ENCODE data around the gene DIMT1. TPM values are rescaled to one million over a fixed set of nuclear protein-coding genes. Genes with fewer than 3 reads are reported as not detected.

Gene DIMT1
- total and polyA plus RNA-seq, 2 of the 8 experiments (the other 6 are each of a cell fraction or from before 2014, with no cell fraction given), result 19.3 to 42.1 TPM

- ChIA-PET POLR2A (ENCODE audit: partially characterized antibody) (no interaction called here), CTCF (ENCODE audit: partially characterized antibody) (interaction anchor here (0.5 to 1.0 kb wide), 6 partner anchors 11 to 66 kb away, joined by 3 to 5 read pairs (median 3); no protein-coding TSS in a partner anchor)
- Histone ChIP-seq H3K79me1 (ENCODE audit: low read depth, low read length) (no peaks in the 10 kb centered on the region), H2AFZ (ENCODE audit: low read length) (no peak overlapping the region), H2BK20ac (ENCODE audit: low read length) (no peak overlapping the region), H4K20me1 (replicated peaks in 1 of 2; ENCODE audit: control insufficient read depth in 1 of 2, insufficient read depth in 2 of 2, low read length in 2 of 2) (no peaks in the 10 kb centered on the region), H3K14ac (ENCODE audit: insufficient read length) (no peak overlapping the region), H2AK5ac (ENCODE audit: low read depth, low read length) (no peak overlapping the region), H2BK12ac (ENCODE audit: low read depth, low read length) (no peak overlapping the region), H2BK120ac (replicated peaks; ENCODE audit: low read depth, low read length) (no peak overlapping the region), H3K9ac (replicated peaks in 1 of 4; ENCODE audit: extremely low read depth in 1 of 4, low read depth in 3 of 4, low read length in 3 of 4) (no peak overlapping the region), H4K5ac (ENCODE audit: insufficient read length, low read depth, low read length) (no peak overlapping the region), H4K91ac (replicated peaks; ENCODE audit: insufficient read length, low read length) (no peak overlapping the region), H3K4me3 (ENCODE audit: extremely low read depth in 1 of 4, insufficient read depth in 2 of 4, low read depth in 3 of 4, low read length in 4 of 4) (no peak overlapping the region), H3K27me3 (replicated peaks in 1 of 4; ENCODE audit: control insufficient read depth in 3 of 4, extremely low read depth in 1 of 4, insufficient read depth in 3 of 4, low read length in 3 of 4) (no peaks in the 10 kb centered on the region), H3K9me3 (ENCODE audit: insufficient read depth in 2 of 2, low read depth in 1 of 2, low read length in 1 of 2) (no peaks in the 10 kb centered on the region), H3K27ac (ENCODE audit: low read depth, low read length) (no peak overlapping the region), H3K4ac (replicated peaks; ENCODE audit: insufficient read length, low read depth, low read length) (no peak overlapping the region), H3K18ac (ENCODE audit: extremely low read depth, low read length) (no peak overlapping the region), H3K79me2 (ENCODE audit: control insufficient read depth in 1 of 2, insufficient read depth in 2 of 2, low read length in 2 of 2) (no peaks in the 10 kb centered on the region; a peak in 1 of 4 replicates), H3K4me2 (ENCODE audit: insufficient read depth in 1 of 2, low read depth in 2 of 2, low read length in 2 of 2) (no peak overlapping the region), H2BK15ac (ENCODE audit: low read length) (no peak overlapping the region), H3K23ac (ENCODE audit: insufficient read length) (no peak overlapping the region), H4K8ac (ENCODE audit: extremely low read depth, insufficient read depth, low read length) (no peak overlapping the region), H2BK5ac (ENCODE audit: low read depth, low read length) (no peak overlapping the region), H3K23me2 (ENCODE audit: low read depth, low read length) (no peaks in the 10 kb centered on the region), H3K4me1 (replicated peaks in 1 of 4; ENCODE audit: control insufficient read depth in 3 of 4, insufficient read depth in 4 of 4, low read length in 3 of 4) (no peaks in the 10 kb centered on the region), H3K56ac (replicated peaks; ENCODE audit: insufficient read length, low read depth, low read length) (no peak overlapping the region), H3K36me3 (ENCODE audit: control insufficient read depth in 2 of 4, insufficient read depth in 4 of 4, low read length in 3 of 4) (peaks cover 0 to 75% (median 23%) of the 10 kb centered on the region in 4 experiments; a peak in 7 of 8 replicates)
- no peak for FAIRE-seq
- TF ChIP-seq HDAC6 (IDR thresholded peaks at IDR 0.05; ENCODE audit: low read depth, low read length) (no peak), RAD21 (IDR thresholded peaks at IDR 0.05 in 1 of 2, conservative IDR thresholded peaks at IDR 0.05 in 1 of 2; ENCODE audit: low read depth in 2 of 2, low read length in 2 of 2) (peak in 1 of 2 experiments; percentile 10; a peak in 1 of 4 replicates), CTCF (IDR thresholded peaks at IDR 0.05; ENCODE audit: control extremely low read depth in 1 of 3, insufficient read depth in 1 of 3, low read depth in 1 of 3, low read length in 3 of 3) (peak in 1 of 3 experiments; percentile 27; a peak in 1 of 4 replicates)
- no peak for DNase-seq (ENCODE audit: low read depth in 1 of 2, low spot score in 2 of 2)
These were observed 49.5 kb downstream of the DIMT1 start for GRCh38 chr5:62354028-62354874.
